NB4 (cell line): ENCODE measurements around the gene NRXN3.

Experiments used
- MYC ChIP-seq: IDR thresholded peaks from 2 replicates; pipeline ENCODE4 v1.6.1; 2011; ENCODE audit warnings: low read depth, low read length
- POLR2A ChIP-seq: IDR thresholded peaks from 2 replicates; pipeline ENCODE4 v1.6.1; 2011; ENCODE audit warnings: mild to moderate bottlenecking; ENCODE audit not compliant: insufficient read length; ENCODE audit errors: extremely low read depth
- TF ChIP-seq, protein P1 (sequence below): IDR thresholded peaks from one replicate; pipeline ENCODE4 v1.5.1; 2012; ENCODE audit warnings: low read depth, low read length
- TF ChIP-seq, protein P2 (sequence below): IDR thresholded peaks from 2 replicates; pipeline ENCODE4 v1.6.1; 2011; ENCODE audit warnings: low read depth, low read length

DNA sequence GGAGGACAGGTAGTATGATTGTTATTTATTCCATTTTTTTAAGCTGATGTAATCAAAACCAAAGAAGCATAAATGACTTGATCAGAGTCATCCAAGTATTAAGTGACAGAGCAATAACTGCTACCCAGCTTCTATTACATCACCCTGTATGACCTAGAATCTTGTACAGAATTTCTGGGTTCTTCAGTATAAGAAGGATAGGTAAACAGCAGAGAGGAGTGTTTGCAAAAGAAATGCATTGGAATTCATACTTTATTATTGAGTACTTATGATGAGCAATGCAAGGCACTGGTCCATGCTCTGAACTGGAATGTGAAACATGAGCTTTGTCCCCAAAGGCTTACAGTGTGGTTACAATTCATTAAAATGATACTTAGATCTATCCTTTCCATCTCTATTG lies 1124.3 kb downstream of the NRXN3 start:
- TF ChIP-seq, protein P1, sequence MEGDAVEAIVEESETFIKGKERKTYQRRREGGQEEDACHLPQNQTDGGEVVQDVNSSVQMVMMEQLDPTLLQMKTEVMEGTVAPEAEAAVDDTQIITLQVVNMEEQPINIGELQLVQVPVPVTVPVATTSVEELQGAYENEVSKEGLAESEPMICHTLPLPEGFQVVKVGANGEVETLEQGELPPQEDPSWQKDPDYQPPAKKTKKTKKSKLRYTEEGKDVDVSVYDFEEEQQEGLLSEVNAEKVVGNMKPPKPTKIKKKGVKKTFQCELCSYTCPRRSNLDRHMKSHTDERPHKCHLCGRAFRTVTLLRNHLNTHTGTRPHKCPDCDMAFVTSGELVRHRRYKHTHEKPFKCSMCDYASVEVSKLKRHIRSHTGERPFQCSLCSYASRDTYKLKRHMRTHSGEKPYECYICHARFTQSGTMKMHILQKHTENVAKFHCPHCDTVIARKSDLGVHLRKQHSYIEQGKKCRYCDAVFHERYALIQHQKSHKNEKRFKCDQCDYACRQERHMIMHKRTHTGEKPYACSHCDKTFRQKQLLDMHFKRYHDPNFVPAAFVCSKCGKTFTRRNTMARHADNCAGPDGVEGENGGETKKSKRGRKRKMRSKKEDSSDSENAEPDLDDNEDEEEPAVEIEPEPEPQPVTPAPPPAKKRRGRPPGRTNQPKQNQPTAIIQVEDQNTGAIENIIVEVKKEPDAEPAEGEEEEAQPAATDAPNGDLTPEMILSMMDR = no peak
- no peak for TF ChIP-seq POLR2A
- TF ChIP-seq MYC = no peak
- TF ChIP-seq, protein P2, sequence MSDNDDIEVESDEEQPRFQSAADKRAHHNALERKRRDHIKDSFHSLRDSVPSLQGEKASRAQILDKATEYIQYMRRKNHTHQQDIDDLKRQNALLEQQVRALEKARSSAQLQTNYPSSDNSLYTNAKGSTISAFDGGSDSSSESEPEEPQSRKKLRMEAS = no peak
